SKM-1 treated with dmso at 0.1 percent for 144 hours (cell line): Measurements from ENCODE around the gene SLC5A4.
"Not testable (repeated sequence)": the region's sequence is repeated elsewhere in the genome, so short reads cannot be mapped to it uniquely, and the experiment has no call there.

Experiments
- DNase-seq: peaks from one replicate; lab custom pipeline; 2025; ENCODE audit not compliant: unreplicated experiment; lab: John Stamatoyannopoulos, UW

SLC5A4 gene

GRCh38 chr22:32255217-32255616, at the start of gene SLC5A4:
SLC5A4 (minus strand) TSS chr22:32255347; CDS start chr22:32255329, 18 bp downstream.
- DNase-seq, result no peak

GRCh38 chr22:32293921-32294320, 38.8 kb upstream of the SLC5A4 start:
- not testable (repeated sequence) for DNase-seq

GRCh38 chr22:32286290-32286840, 31.2 kb upstream of the SLC5A4 start:
- DNase-seq, result no peak

GRCh38 chr22:32281072-32281471, 25.9 kb upstream of the SLC5A4 start:
- DNase-seq, result no peak

GRCh38 chr22:32275353-32275752, 20.2 kb upstream of the SLC5A4 start:
- DNase-seq, result not testable (repeated sequence)

- DNase-seq, result no peak
These were observed 16.2 kb upstream of the SLC5A4 start for GRCh38 chr22:32271389-32271788.

- no peak for DNase-seq
These were observed 15.7 kb upstream of the SLC5A4 start for GRCh38 chr22:32270641-32271369.

- no peak for DNase-seq
These were observed 14.2 kb upstream of the SLC5A4 start for GRCh38 chr22:32269316-32269715.

- DNase-seq, result no peak
These were observed 11.9 kb upstream of the SLC5A4 start for GRCh38 chr22:32267011-32267410.

GRCh38 chr22:32265882-32266767, 11.0 kb upstream of the SLC5A4 start:
- DNase-seq, result peak; percentile 71

GRCh38 chr22:32263678-32264077, 8.5 kb upstream of the SLC5A4 start:
- not testable (repeated sequence) for DNase-seq

- no peak for DNase-seq
These were observed 6.2 kb upstream of the SLC5A4 start for GRCh38 chr22:32261306-32261705.

GRCh38 chr22:32258791-32259190, 3.6 kb upstream of the SLC5A4 start:
- DNase-seq, result no peak

GRCh38 chr22:32255726-32256125, 579 bp upstream of the SLC5A4 start:
- no peak for DNase-seq

- no peak for DNase-seq
These were observed 5.9 kb downstream of the SLC5A4 start for GRCh38 chr22:32249231-32249630.

GRCh38 chr22:32248276-32248675, 6.9 kb downstream of the SLC5A4 start:
- DNase-seq, result no peak

- no peak for DNase-seq
These were observed 9.0 kb downstream of the SLC5A4 start for GRCh38 chr22:32246166-32246565.

GRCh38 chr22:32245042-32245441, 10.1 kb downstream of the SLC5A4 start:
- DNase-seq, result no peak

- no peak for DNase-seq
These were observed 10.6 kb downstream of the SLC5A4 start for GRCh38 chr22:32244547-32244946.

GRCh38 chr22:32240461-32240860, 14.7 kb downstream of the SLC5A4 start:
- DNase-seq, result no peak

- DNase-seq, result no peak
These were observed 17.2 kb downstream of the SLC5A4 start for GRCh38 chr22:32237906-32238305.

GRCh38 chr22:32236970-32237369, 18.2 kb downstream of the SLC5A4 start:
- no peak for DNase-seq
